HG03280 (cell line): ENCODE results near the gene GLP2R.

Source experiments
- ATAC-seq: cut with Tn5 transposase; IDR thresholded peaks from one replicate; pipeline ENCODE4 v1.9.1; 2021; ENCODE audit warnings: mild to moderate bottlenecking, moderate library complexity; ENCODE audit not compliant: unreplicated experiment

Gene GLP2R

DNA sequence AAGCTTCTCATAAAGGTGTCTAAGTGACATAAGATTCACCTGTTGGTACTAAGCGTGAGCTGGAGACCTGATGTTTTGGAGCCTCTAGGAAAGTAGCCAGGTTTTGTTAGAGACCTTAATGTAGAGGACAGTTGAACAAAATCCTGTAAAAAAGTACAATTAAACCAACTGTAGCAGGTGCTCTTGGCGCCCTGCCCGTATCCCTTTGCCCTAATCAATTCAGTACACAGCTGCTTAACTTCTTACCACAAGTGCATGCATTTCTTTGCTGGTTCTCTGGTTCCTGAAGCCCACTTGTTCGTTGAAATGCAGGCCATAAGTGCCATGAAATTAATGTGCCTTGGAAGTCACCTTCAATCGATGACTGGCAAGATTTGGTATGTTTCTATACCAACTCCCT is 24.4 kb downstream of the GLP2R start:
- no peak for ATAC-seq

DNA sequence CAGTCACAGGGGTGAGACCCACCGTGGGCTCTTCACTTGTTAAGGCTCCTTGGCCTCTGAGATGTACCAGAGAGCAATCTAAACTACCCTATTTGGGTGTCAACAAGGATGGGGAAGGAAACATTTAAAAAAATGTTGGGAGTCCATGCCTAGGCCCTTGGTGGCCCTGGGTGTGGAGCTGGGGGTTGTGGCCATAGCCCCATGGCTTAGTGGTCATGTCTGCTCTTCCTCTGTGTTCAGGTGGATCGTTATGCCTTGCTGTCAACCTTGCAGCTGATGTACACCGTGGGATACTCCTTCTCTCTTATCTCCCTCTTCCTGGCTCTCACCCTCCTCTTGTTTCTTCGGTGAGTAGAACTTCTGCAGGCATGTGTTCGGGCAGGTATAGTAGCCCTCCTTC is 28.5 kb downstream of the GLP2R start:
- no peak for ATAC-seq

GRCh38 chr17:9855036-9855435 is 29.3 kb downstream of the GLP2R start:
- ATAC-seq, result no peak

DNA sequence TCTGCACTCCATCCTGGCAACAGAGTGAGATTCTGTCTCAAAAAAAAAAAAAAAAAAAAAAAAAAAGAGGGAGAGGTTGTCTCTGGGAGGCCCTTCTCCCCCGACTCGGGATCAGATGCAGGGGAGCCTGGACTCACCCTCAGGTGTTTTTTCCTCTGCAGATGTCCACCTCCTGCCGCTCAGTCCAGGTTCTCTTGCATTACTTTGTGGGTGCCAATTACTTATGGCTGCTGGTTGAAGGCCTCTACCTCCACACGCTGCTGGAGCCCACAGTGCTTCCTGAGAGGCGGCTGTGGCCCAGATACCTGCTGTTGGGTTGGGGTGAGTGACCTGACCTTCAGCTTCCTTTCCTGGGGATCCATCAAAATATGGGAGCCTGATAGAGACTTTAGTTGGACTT is 34.1 kb downstream of the GLP2R start:
- no peak for ATAC-seq

DNA sequence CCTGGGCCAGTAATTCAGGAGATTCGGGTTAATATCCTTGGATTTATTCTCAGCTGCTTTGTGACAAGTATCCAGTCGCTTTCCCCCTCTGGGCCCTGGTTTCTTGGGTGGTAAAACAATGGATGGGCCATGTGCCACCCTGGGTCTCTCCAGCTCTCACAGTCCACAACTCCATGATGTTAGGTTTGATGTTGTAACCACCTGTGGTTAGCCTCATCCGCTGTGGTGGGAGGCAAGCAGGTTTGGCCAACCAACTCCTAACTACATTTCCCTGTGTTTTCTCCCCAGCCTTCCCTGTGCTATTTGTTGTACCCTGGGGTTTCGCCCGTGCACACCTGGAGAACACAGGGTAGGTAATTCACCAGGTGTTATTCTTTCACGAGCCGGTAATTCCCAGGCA is 35.1 kb downstream of the GLP2R start:
- ATAC-seq, result no peak

DNA sequence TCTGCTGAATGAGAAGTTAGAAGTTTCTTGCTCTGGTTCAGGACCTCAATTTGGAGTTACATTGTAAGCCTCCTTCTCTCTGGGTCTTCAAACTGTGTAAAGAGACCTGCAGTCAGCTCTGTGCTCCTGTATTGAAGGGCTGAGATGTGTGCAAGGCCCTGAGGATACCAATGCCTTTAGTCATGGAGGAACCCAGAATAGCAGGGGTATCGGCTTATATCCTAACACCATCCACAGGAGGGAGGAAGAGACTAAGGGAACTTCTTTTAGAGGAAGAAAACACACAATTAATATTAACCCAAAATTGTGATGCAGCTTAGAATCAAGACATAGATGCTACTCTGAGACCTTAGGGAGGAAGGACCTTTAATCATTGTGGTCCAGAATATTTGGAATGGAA is 36.5 kb downstream of the GLP2R start:
- no peak for ATAC-seq

- no peak for ATAC-seq
These were observed 37.2 kb downstream of the GLP2R start for GRCh38 chr17:9862949-9863348.

DNA sequence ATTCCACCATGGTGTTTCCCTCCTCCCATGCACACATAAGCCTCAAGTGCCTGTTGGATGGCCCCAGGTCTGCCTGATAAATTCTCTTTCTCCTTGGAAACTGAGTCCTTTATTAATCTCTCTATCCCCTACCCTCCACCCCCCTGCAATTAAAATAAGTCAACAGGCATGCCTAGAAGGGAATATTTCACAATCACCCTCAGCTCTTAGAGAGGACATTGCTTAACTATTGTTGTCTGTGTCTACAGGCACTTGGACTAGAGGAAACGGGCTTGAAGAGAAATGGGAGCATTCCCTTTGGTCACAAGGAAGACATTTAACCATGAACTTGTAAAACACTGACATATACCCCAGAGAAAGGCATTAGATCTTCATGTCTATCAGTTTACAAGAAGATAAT is 39.9 kb downstream of the GLP2R start:
- no peak for ATAC-seq

DNA sequence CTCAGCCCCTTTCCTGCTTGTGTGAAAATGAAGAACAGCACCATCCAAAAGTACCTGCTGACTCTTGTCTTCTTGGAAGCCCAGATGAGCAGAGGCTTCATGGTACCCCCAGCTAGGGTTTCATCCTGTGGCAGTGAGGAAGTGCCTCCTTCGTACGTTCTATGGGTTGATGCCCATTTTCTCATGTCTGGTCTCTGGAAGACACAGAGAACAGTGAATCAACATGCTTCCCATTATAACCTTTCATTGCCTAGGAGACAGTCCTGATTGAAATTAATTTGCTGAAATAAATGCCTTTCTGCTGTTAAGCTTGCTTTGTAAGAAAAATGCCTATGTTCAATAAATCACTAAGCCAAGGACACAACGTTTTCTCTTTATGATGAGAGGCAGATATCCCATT is 42.8 kb downstream of the GLP2R start:
- no peak for ATAC-seq

DNA sequence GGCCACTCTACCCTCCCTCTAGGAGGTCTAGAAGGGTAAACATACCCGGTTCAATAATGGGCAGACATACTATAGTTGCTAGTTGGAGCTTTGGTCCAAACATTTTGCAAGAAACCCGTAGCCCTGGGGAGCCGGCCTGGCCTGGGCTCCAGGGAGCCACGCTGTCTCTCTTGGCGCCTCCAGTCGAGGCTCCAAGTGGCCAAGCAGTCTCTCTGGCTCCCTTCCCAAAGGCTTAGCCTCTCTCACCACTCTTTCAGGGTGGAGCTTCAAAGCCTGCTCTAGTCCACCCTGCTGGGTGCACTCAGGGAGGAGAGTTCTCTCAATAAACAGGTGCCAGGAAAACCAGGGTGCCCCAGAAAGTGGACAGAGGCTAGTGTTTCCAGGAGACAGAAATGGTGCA is 47.1 kb downstream of the GLP2R start:
- ATAC-seq, result no peak

GRCh38 chr17:9874722-9875121 is 49.0 kb downstream of the GLP2R start:
- no peak for ATAC-seq

GRCh38 chr17:9875441-9875840 is 49.7 kb downstream of the GLP2R start:
- ATAC-seq, result no peak

- ATAC-seq, result no peak
These were observed 52.6 kb downstream of the GLP2R start for GRCh38 chr17:9878356-9878755.

GRCh38 chr17:9878786-9879525 is 53.2 kb downstream of the GLP2R start:
- ATAC-seq, result no peak

DNA sequence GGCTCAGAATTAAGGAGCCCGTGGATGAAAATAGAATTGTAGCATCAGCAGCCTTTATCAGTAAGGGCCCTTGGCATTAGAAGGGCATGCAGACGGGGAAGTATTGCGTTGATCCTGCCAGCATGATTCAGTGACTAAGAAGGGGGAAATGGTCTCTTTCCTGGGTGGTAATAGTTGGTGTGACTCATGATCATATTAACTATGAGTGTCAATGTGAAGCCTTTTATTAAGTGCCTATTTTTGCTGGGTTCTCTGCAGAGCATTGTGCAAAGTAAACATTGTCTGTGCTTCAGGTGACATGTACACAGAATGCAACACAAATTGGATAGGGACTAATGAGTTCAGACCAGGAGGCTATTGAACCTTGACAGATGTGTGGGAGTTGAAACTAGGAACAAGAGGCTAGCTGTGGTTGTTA is 54.9 kb downstream of the GLP2R start:
- no peak for ATAC-seq

DNA sequence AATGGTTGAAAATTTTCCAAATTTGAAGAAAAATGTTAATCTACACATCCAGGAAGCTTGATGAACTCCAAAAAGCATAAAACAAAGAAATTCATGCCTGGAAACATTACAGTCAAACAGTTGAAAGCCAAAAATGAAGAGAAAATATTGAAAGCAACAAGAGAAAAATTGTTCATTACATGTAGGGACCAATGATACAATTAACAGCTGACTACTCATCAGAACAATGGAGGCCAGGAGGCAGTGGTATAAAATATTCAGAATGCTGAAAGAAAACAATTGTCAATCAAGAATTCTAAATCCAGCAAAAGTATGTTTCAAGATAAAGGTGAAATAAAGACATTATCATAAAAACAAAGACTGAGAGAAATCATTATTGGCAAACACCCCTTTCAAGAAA is 57.7 kb downstream of the GLP2R start:
- ATAC-seq, result no peak

DNA sequence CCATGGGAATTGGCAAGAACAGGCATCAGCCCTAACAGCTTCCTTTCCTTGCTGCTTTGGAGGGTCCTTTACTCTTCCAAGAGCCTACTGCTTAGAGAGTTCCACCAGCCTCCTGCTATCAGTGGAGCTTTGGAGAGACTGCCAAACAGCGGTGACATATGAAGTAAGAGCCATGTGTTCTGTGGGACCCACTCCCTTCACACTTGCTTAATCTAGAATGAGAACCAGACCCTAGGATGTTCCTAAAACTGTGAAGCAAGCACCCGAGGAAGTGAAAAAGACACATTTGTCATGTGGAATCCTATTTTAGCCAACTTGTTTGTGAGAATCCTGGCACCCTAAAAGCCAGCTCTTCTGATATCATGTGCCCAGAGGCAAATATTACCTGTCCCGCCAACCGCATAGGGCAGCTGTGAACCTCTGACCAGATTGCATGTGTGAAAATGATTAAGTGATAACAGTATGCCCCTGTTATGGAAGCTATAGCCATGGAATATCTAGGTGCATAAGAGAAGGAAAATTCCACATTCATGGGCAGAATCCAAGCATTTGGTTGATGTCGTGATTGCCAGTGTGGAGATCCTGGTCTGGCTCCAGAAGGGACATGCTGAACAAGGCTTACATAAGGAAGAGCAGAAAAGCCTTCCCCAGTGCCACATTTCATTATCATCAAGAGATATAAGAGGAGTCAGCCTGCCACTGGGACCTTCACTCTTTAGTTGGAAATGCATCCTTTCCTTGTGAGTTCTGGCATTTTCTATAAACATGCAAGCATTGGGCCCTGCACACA is 60.6 kb downstream of the GLP2R start:
- no peak for ATAC-seq

- ATAC-seq, result no peak
These were observed 61.8 kb downstream of the GLP2R start for GRCh38 chr17:9887508-9887907.

- no peak for ATAC-seq
These were observed 64.4 kb downstream of the GLP2R start for GRCh38 chr17:9890124-9890523.

DNA sequence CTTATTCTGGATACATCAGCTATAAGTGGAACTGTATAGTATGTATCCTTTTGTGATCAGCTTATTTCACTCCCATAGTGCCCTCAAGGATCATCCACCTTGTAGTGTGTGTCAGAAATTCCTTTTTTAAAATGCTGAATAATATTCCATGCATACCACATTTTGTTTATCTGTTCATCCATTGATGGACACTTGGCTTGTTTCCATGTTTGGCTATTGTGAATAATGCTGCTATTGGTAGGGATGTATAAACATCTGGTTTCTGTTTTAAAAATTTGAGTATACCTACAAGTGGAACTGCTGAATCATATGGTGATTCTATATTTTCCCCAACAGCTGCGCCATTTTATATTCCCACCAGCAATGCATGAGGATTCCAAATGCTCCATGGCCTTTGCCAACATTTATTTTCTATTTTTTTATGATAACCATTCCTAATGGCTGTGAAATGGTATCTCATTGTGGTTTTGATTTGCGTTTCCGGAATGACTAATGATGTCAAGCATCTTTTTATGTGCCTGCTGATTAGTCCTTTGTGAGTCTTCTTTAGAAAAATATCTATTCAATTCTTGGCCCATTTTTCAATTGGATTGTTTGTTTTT is 67.8 kb downstream of the GLP2R start:
- ATAC-seq, result no peak

DNA sequence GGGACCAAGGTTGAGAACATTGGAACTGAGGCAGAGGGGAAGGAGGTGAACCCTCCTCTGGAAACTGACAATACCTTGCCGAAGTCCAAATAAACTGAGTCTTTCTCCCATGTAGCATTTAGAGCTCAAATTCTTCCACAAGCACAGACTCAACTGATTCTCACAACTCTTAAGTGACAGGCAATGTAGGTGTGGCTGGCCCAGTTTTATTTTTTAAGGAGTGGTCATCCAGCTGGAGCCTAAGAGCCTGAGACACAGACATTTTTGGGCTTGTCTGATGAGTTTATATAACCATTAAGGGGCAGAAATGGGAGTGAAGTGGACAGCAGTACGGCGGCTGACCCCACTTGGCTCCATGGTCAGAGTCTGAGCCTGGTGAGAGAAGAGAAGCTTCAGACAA is 68.5 kb downstream of the GLP2R start:
- no peak for ATAC-seq

DNA sequence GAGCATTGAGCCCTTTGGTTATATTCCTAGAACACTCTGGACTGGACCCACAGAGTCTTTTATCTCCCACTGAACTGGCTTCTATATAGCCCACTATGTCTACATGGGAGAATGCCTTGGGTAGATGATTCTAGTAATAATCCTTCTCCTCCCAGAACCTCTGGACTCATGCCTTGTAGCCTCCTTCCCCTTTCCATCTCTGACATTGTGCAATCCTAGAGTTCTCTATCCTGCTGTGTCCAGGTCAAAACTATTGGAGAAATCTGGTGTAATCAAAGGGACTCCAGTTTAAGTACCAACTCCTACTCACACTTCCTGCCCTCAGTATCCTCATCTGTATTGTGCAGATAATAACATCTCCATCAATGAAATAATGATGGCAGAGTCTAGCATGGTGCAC is 70.2 kb downstream of the GLP2R start:
- ATAC-seq, result no peak
